Measurements from ENCODE around the gene PCDHB14.
A peak's percentile ranks its signal among the peaks of the same experiment; 100 is the strongest.
"Not testable (repeated sequence)": the region's sequence is repeated elsewhere in the genome, so short reads cannot be mapped to it uniquely, and the experiment has no call there.

Gene PCDHB14

DNA sequence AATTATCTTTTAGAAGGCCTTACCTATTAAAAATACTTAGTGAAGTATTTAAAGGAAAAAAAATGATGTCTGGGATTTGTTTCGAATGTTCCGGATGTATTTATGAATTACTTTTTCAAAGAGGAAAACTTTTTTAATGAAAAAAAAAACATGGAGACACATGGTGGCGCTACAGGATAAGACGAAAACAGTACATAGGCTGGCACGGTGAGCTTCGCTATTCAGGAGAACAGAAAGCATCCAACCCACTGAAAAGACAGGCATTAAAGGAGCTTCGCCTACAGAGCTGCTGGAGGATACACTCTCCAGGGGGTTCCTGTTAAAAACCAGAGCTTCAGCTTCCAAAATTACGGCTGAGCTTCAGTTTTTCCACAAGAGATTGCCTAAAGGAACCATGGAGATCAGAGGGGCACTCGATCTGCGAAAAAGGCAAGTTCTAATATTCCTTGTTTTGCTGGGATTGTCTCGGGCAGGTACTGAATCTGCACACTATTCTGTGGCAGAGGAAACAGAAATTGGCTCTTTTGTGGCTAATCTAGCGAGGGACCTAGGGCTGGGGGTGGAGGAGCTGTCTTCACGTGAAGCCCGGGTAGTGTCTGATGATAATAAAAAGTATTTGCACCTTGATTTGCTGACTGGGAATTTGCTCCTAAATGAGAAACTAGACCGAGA is at the start of gene PCDHB14:
Gene PCDHB14, plus strand, starts transcription at position 232 of the 672 bp plus-strand sequence. Its CDS starts 163 bp downstream, at position 395.
- peak; percentile 72 for DNase-seq

GRCh38 chr5:141174291-141175104 is 48.6 kb upstream of the PCDHB14 start:
- DNase-seq = not testable (repeated sequence)

DNA sequence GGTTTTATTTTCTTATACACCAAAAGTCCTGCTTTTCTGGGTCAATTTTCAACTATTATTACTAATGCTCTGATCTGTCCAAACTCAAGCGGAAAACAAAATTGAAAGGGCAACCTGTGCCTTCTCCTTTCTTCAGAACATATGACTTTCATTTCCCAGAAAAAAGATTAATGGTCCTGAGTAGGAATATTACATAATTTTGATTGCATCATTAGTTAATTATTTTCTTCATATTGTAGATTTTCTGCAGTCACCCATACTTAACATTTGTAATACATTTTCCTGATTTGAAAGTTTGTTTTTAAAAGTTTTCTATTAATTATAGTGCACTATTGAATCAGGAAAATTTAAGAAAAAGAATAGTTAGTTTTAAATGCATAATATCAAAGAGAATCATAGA is 47.2 kb upstream of the PCDHB14 start:
- DNase-seq = no peak

GRCh38 chr5:141177577-141178191 is 45.5 kb upstream of the PCDHB14 start, which contains the start of gene PCDHB8:
Gene PCDHB8, plus strand, starts transcription at chr5:141177790. Its CDS starts 245 bp downstream, at chr5:141178035.
- peak; percentile 60 for DNase-seq

- not testable (repeated sequence) for DNase-seq
Observed at GRCh38 chr5:141179371-141179770, 43.8 kb upstream of the PCDHB14 start.

- DNase-seq = not testable (repeated sequence)
Observed at GRCh38 chr5:141179876-141180275, 43.3 kb upstream of the PCDHB14 start.

DNA sequence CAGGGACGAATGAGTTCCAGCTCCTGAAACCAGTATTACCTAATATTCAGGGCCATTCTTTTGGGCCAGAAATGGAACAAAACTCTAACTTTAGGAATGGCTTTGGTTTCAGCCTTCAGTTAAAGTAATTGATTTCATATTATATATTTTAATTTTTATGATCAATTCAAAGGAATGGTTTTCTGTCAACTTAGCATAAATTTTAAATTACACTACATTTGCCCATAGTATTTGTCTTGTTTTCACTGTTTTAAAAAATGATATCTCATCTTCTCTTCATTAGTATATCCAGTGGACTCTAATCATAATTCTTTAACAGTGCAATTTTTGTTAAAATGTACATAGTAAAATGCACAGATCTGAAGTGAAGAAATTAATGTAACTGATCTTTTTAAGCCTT is 42.8 kb upstream of the PCDHB14 start:
- no peak for DNase-seq

DNA sequence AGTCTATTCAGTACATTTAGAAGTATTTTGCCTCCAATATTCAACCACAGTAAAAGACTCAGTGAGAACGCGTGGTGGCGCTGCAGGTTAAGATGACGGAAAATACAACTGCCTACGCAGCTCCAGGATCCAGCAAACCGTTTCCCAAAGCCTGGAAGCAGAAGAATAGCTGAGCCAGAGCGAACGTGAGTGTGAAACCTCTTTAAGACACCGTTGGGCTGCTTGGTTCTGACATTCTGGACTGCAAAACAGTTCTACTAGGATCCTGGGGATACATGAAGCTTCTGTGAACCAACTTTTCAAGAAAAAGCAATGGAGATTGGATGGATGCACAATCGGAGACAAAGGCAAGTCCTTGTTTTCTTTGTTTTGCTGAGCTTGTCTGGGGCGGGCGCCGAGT is 40.9 kb upstream of the PCDHB14 start, which contains the start of gene PCDHB16:
Gene PCDHB16, plus strand, starts transcription at position 140 of the 400 bp plus-strand sequence. Its CDS starts 173 bp downstream, at position 313.
- peak; percentile 12 for DNase-seq

DNA sequence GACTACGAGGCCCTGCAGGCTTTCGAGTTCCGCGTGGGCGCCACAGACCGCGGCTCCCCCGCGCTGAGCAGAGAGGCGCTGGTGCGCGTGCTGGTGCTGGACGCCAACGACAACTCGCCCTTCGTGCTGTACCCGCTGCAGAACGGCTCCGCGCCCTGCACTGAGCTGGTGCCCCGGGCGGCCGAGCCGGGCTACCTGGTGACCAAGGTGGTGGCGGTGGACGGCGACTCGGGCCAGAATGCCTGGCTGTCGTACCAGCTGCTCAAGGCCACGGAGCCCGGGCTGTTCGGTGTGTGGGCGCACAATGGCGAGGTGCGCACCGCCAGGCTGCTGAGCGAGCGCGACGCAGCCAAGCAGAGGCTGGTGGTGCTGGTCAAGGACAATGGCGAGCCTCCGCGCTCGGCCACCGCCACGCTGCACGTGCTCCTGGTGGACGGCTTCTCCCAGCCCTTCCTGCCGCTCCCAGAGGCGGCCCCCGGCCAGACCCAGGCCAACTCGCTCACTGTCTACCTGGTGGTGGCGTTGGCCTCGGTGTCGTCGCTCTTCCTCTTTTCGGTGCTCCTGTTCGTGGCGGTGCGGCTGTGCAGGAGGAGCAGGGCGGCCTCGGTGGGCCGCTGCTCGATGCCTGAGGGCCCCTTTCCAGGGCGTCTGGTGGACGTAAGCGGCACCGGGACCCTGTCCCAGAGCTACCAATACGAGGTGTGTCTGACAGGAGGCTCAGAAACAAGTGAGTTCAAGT is 38.9 kb upstream of the PCDHB14 start:
- not testable (repeated sequence) for DNase-seq

- peak; percentile 67 for DNase-seq
Observed at GRCh38 chr5:141186897-141187512, 36.1 kb upstream of the PCDHB14 start, which contains the start of gene PCDHB9. Gene PCDHB9, plus strand, starts transcription at chr5:141187161. Its CDS starts 158 bp downstream, at chr5:141187319.

DNA sequence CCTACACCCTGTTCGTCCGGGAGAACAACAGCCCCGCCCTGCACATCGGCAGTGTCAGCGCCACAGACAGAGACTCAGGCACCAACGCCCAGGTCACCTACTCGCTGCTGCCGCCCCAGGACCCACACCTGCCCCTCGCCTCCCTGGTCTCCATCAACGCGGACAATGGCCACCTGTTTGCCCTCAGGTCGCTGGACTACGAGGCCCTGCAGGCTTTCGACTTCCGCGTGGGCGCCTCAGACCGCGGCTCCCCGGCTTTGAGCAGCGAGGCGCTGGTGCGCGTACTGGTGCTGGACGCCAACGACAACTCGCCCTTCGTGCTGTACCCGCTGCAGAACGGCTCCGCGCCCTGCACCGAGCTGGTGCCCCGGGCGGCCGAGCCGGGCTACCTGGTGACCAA is 34.5 kb upstream of the PCDHB14 start:
- not testable (repeated sequence) for DNase-seq

- not testable (repeated sequence) for DNase-seq
Observed at GRCh38 chr5:141189131-141189530, 34.0 kb upstream of the PCDHB14 start.

DNA sequence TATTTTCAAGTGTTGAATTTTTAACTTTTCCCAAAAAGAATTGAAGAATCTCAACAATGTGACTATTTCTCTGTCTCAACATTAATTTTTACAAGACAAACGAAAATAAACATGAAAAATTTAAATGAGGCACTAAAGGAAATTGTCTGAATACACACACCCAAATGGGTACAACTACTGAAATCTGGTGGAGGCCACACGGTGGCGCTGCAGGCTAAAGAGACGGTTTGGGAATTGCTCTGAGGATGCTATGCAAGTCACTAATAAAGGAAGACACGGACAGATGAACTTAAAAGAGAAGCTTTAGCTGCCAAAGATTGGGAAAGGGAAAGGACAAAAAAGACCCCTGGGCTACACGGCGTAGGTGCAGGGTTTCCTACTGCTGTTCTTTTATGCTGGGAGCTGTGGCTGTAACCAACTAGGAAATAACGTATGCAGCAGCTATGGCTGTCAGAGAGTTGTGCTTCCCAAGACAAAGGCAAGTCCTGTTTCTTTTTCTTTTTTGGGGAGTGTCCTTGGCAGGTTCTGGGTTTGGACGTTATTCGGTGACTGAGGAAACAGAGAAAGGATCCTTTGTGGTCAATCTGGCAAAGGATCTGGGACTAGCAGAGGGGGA is 30.9 kb upstream of the PCDHB14 start, which contains the start of gene PCDHB10:
Gene PCDHB10, plus strand, starts transcription at position 244 of the 616 bp plus-strand sequence. Its CDS starts 200 bp downstream, at position 444.
- peak; percentile 68 for DNase-seq

DNA sequence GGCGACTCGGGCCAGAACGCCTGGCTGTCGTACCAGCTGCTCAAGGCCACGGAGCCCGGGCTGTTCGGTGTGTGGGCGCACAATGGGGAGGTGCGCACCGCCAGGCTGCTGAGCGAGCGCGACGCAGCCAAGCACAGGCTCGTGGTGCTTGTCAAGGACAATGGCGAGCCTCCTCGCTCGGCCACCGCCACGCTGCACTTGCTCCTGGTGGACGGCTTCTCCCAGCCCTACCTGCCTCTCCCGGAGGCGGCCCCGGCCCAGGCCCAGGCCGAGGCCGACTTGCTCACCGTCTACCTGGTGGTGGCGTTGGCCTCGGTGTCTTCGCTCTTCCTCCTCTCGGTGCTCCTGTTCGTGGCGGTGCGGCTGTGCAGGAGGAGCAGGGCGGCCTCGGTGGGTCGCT is 28.8 kb upstream of the PCDHB14 start:
- not testable (repeated sequence) for DNase-seq

DNA sequence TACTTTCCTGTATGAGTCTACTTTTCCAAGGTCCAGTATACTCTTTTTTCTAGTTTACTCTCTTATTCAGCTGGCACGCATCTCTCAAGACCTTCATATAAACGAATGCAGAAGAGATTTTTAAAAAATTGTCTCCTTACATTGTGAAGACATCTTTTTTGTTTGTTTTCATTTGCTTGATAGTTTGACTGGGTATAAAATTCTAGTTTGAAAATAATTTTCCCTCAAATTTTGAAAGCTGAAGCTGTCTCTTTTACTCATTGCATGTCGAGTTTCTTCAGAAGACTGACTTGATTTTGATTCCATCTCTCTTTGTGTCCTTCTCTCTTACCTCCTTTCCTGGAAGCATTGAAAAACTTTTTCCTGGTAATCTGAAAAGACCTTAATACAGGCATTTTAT is 26.8 kb upstream of the PCDHB14 start:
- DNase-seq = no peak

GRCh38 chr5:141199359-141200235 is 23.5 kb upstream of the PCDHB14 start, which contains the start of gene PCDHB11:
Gene PCDHB11, plus strand, starts transcription at chr5:141199627. Its CDS starts 148 bp downstream, at chr5:141199775.
- peak; percentile 59 for DNase-seq

GRCh38 chr5:141201126-141201525 is 22.0 kb upstream of the PCDHB14 start:
- DNase-seq = not testable (repeated sequence)

- not testable (repeated sequence) for DNase-seq
Observed at GRCh38 chr5:141201646-141202045, 21.5 kb upstream of the PCDHB14 start.

DNA sequence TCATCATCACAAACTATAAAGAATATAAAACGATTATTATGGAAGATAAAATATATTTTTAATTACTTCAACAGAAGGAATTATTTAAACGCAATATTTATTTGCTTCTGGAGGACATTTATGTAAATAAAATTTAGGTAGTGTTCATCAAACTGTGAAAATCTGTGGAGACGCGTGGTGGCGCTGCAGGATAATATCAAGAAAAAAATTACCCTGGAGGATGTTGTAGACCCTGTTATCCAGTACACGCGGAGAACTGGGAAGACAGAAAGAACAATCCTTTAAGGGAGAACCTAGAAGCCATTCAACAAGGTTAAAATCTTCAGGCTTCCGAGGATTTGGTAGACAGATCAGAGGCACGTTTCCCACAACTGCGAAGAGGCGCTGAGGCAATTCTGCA is 14.7 kb upstream of the PCDHB14 start, which contains the start of gene PCDHB12:
Gene PCDHB12, plus strand, starts transcription at position 242 of the 400 bp plus-strand sequence. CDS start 189 bp downstream, outside the sequence.
- DNase-seq = peak; percentile 41

- not testable (repeated sequence) for DNase-seq
Observed at GRCh38 chr5:141210281-141210680, 12.9 kb upstream of the PCDHB14 start.
